ENCODE data around the gene AURKB. TPM values are rescaled to one million over a fixed set of nuclear protein-coding genes. Genes with fewer than 3 reads are reported as not detected.

The AURKB gene
- total and polyA plus RNA-seq, 2 of the 13 experiments (the other 11 are each of a cell fraction or from before 2014, with no cell fraction given): 29.5 to 75.3 TPM

DNA sequence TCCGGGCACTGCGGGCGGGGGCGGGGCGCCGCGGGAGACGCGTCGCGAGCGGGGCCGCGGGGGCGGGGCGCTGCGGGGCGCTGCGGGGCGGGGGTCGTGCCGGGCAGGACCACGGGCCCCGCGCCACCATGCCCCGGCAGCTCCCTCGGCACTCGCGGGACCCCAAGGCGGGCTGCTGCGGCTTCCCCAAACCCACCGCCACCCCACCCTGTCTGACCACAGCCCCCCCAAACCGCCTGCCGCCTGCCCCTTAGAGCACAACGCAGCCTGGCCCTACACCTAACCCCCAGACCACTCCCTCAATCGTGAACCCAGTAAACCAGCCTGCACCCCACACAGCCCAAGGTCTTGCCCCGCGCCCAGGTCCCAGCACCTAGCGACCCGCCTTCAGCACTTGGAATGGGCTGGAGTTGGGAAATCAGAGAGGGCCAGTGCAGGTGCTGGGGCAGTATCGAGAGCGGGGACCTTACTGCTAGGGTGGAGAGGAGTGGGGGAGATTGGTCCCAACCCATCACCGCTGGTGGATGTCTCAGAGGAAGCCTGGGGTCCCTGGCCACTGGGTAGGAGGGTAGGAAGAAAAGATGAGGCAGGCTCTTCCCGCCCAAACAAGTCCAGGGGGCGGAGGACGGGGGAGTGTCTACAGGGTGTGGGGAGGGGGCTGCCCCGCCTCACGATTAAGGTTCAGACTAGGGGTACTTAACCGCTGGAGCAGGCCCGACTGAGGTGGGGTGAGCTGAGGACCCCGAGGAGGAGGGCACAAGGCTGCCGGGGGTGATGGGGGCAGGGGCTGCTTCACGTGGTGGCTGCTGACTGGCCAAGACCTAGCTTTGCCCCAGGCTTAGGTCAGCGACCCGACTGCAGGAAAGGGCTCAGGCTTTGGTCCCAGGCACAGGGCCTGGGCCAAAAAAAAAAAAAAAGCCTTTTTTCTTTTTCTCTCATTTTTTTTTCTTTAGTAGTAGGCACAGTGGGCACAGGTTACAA is 47.1 kb downstream of the AURKB start (continued):
- no peak for TF ChIP-seq SOX6 (IDR thresholded peaks at IDR 0.05)
- TF ChIP-seq SOX6 (CRISPR knock-in tag; IDR thresholded peaks at IDR 0.05): no peak
- TF ChIP-seq, protein P1, sequence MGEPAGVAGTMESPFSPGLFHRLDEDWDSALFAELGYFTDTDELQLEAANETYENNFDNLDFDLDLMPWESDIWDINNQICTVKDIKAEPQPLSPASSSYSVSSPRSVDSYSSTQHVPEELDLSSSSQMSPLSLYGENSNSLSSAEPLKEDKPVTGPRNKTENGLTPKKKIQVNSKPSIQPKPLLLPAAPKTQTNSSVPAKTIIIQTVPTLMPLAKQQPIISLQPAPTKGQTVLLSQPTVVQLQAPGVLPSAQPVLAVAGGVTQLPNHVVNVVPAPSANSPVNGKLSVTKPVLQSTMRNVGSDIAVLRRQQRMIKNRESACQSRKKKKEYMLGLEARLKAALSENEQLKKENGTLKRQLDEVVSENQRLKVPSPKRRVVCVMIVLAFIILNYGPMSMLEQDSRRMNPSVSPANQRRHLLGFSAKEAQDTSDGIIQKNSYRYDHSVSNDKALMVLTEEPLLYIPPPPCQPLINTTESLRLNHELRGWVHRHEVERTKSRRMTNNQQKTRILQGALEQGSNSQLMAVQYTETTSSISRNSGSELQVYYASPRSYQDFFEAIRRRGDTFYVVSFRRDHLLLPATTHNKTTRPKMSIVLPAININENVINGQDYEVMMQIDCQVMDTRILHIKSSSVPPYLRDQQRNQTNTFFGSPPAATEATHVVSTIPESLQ (CRISPR knock-in tag; conservative IDR thresholded peaks at IDR 0.05): no peak
- no peak for TF ChIP-seq ZNF552 (CRISPR knock-in tag; IDR thresholded peaks at IDR 0.05; ENCODE audit: borderline replicate concordance)
- TF ChIP-seq, protein P2, sequence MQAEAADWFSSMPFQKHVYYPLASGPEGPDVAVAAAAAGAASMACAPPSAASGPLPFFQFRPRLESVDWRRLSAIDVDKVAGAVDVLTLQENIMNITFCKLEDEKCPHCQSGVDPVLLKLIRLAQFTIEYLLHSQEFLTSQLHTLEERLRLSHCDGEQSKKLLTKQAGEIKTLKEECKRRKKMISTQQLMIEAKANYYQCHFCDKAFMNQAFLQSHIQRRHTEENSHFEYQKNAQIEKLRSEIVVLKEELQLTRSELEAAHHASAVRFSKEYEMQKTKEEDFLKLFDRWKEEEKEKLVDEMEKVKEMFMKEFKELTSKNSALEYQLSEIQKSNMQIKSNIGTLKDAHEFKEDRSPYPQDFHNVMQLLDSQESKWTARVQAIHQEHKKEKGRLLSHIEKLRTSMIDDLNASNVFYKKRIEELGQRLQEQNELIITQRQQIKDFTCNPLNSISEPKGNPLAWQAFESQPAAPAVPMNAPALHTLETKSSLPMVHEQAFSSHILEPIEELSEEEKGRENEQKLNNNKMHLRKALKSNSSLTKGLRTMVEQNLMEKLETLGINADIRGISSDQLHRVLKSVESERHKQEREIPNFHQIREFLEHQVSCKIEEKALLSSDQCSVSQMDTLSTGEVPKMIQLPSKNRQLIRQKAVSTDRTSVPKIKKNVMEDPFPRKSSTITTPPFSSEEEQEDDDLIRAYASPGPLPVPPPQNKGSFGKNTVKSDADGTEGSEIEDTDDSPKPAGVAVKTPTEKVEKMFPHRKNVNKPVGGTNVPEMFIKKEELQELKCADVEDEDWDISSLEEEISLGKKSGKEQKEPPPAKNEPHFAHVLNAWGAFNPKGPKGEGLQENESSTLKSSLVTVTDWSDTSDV (CRISPR knock-in tag; IDR thresholded peaks at IDR 0.05): no peak
- no peak for TF ChIP-seq CENPBD1 (CRISPR knock-in tag; IDR thresholded peaks at IDR 0.05; ENCODE audit: borderline replicate concordance, low read depth)
- no peak for TF ChIP-seq NFYC (CRISPR knock-in tag; IDR thresholded peaks at IDR 0.05)
- TF ChIP-seq, protein P3, sequence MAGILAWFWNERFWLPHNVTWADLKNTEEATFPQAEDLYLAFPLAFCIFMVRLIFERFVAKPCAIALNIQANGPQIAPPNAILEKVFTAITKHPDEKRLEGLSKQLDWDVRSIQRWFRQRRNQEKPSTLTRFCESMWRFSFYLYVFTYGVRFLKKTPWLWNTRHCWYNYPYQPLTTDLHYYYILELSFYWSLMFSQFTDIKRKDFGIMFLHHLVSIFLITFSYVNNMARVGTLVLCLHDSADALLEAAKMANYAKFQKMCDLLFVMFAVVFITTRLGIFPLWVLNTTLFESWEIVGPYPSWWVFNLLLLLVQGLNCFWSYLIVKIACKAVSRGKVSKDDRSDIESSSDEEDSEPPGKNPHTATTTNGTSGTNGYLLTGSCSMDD (CRISPR knock-in tag; IDR thresholded peaks at IDR 0.05): no peak
- no peak for TF ChIP-seq ZNF296 (CRISPR knock-in tag; conservative IDR thresholded peaks at IDR 0.05)
- no peak for TF ChIP-seq NFKB2 (CRISPR knock-in tag; IDR thresholded peaks at IDR 0.05; ENCODE audit: borderline replicate concordance)
- no peak for TF ChIP-seq TCF7L2 (IDR thresholded peaks at IDR 0.05; ENCODE audit: low read depth, low read length)
- no peak for TF ChIP-seq ZNF800 (CRISPR knock-in tag; IDR thresholded peaks at IDR 0.05)
- TF ChIP-seq RAD21 (CRISPR knock-in tag; IDR thresholded peaks at IDR 0.05): no peak
- no peak for TF ChIP-seq MZF1 (CRISPR knock-in tag; IDR thresholded peaks at IDR 0.05; ENCODE audit: borderline replicate concordance)
- TF ChIP-seq ZNF589 (CRISPR knock-in tag; conservative IDR thresholded peaks at IDR 0.05): no peak
- TF ChIP-seq E2F1 (CRISPR knock-in tag; IDR thresholded peaks at IDR 0.05): 0 out of 2 replicates have a peak, but pooled peaks have one; percentile 14
- TF ChIP-seq SIX4 (CRISPR knock-in tag; IDR thresholded peaks at IDR 0.05): no peak
- TF ChIP-seq ZNF547 (CRISPR knock-in tag; IDR thresholded peaks at IDR 0.05): no peak
- no peak for TF ChIP-seq KAT2B (IDR thresholded peaks at IDR 0.05; ENCODE audit: borderline replicate concordance, low read depth, low read length)
- no peak for TF ChIP-seq CAMTA2 (CRISPR knock-in tag; IDR thresholded peaks at IDR 0.05; ENCODE audit: borderline replicate concordance)

Data from HepG2 (cell line).